ENCODE data around the gene APOOL.
"Not testable (repeated sequence)": the region's sequence is repeated elsewhere in the genome, so short reads cannot be mapped to it uniquely, and the experiment has no call there.

GRCh38 chrX:85077247-85077646 is 73.6 kb downstream of the APOOL start:
- not testable (repeated sequence) for TF ChIP-seq CTCF (IDR thresholded peaks at IDR 0.05; ENCODE audit: low read length); EZH2 (IDR thresholded peaks at IDR 0.05; ENCODE audit: borderline replicate concordance, low read length)

All from OCI-LY1 (cell line).